Measurements from ENCODE around the gene RAB7A. TPM values are rescaled to one million over a fixed set of nuclear protein-coding genes. Genes with fewer than 3 reads are reported as not detected.
"Not testable (repeated sequence)": the region's sequence is repeated elsewhere in the genome, so short reads cannot be mapped to it uniquely, and the experiment has no call there.

The RAB7A gene
- total RNA-seq, 1 donor = 166 TPM

GRCh38 chr3:128710816-128711433, 15.1 kb upstream of the RAB7A start:
- no peak for DNase-seq (ENCODE audit: low read depth)
- no peak for TF ChIP-seq CTCF (IDR thresholded peaks at IDR 0.05; ENCODE audit: insufficient read depth, low read length)
- H3K4me3 ChIP-seq (ENCODE audit: low read depth, low read length) = no peak overlapping the region

GRCh38 chr3:128712848-128713247, 13.1 kb upstream of the RAB7A start:
- TF ChIP-seq CTCF (IDR thresholded peaks at IDR 0.05; ENCODE audit: insufficient read depth, low read length) = no peak
- no peak for DNase-seq (ENCODE audit: low read depth)
- H3K4me3 ChIP-seq (ENCODE audit: low read depth, low read length) = no peak overlapping the region

DNA sequence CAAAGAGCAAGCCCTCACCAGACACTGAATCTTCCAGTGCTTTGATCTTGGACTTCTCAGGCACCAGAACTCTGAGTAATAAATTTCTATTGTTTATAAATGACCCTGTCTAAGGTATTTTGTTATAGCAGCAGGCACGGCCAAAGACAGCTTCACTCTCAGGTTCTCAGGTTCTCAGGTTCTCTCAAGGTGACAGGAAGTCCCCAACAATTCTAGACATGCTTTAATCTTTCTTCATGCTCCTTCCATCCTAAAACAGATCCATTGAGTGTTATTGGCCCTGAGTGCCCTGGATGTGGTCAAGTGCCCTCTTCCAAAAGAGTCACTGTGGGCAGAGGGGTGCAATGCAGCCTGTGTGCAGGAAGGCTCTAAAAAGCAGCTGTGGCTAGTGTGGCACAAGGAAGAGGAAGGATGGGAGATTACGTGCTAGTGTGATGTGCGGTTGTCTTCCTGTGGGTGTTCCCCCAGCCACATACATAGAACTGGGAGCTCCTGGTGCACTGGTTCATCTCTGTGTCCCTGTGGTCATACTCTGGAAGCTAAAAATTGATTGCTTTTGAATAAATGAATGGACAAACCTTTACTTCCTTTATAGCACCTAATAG, 11.0 kb upstream of the RAB7A start:
- no peak for TF ChIP-seq CTCF (IDR thresholded peaks at IDR 0.05; ENCODE audit: insufficient read depth, low read length)
- DNase-seq (ENCODE audit: low read depth) = no peak
- H3K4me3 ChIP-seq (ENCODE audit: low read depth, low read length) = no peak overlapping the region

- not testable (repeated sequence) for H3K4me3 ChIP-seq (ENCODE audit: low read depth, low read length); DNase-seq (ENCODE audit: low read depth)
These were observed 7.1 kb upstream of the RAB7A start for GRCh38 chr3:128718892-128719291.

GRCh38 chr3:128720891-128721290, 5.1 kb upstream of the RAB7A start:
- DNase-seq (ENCODE audit: low read depth) = no peak
- H3K4me3 ChIP-seq (ENCODE audit: low read depth, low read length) = no peak overlapping the region
- no peak for TF ChIP-seq CTCF (IDR thresholded peaks at IDR 0.05; ENCODE audit: insufficient read depth, low read length)

DNA sequence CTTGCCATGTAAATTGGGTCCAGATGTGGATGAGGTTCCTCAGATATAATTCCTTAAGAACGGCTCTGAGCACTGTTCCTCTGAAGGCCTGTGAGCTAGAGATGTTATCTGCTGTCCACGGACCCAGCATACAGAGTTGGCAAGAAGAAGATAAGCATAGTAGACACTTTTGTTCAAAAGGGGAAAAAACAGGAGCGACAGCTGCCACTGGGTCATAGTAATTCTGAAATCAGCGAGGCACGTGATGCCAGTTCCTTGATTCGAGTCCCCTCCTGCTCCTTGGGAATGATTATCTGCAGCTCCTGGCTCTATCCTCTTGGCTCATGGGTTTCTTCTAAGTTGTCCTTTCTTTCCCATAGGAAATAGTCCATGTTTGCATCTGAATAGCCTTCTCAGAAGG, 2.5 kb upstream of the RAB7A start:
- no peak for DNase-seq (ENCODE audit: low read depth)
- TF ChIP-seq CTCF (IDR thresholded peaks at IDR 0.05; ENCODE audit: insufficient read depth, low read length) = no peak
- H3K4me3 ChIP-seq (ENCODE audit: low read depth, low read length) = no peak overlapping the region

DNA sequence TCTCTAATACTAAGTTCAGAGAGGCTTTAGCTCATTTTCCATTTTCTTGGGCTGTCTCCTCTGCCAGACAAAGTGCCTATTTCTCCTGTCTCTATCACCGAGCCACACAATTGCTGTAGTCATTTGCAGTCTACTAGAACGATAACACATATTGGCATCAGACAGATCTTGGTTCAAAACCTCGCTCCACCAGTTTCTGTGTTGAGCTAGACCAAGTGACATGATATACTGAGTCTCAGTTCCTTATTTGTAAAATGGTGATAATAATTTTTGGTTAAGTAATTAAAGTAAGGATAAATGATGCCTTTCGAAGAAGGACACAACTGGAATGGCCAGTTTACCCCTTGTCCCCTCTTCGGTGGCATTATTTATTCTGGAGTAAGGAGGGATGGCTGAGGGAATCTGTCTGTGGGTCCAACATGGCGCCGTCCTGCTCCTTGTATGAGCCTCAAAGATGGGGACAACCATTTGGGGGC, 398 bp upstream of the RAB7A start:
- no peak for DNase-seq (ENCODE audit: low read depth)
- H3K4me3 ChIP-seq (ENCODE audit: low read depth, low read length) = no peak overlapping the region
- no peak for TF ChIP-seq CTCF (IDR thresholded peaks at IDR 0.05; ENCODE audit: insufficient read depth, low read length)

All from fibroblast of the aortic adventitia (primary cell).